ENCODE measurements around the gene SFMBT2.

The SFMBT2 gene

GRCh38 chr10:7410862-7411670, at the start of gene SFMBT2:
SFMBT2 (minus strand) TSS chr10:7411034; CDS start chr10:7381898, 29,136 bp downstream.
- no peak for DNase-seq

- no peak for DNase-seq
Observed at GRCh38 chr10:7460006-7460405, 49.2 kb upstream of the SFMBT2 start.

- no peak for DNase-seq
Observed at GRCh38 chr10:7458556-7458955, 47.7 kb upstream of the SFMBT2 start.

GRCh38 chr10:7457478-7458316, 46.9 kb upstream of the SFMBT2 start:
- DNase-seq = no peak

- DNase-seq = no peak
Observed at GRCh38 chr10:7449063-7449695, 38.3 kb upstream of the SFMBT2 start.

- DNase-seq = no peak
Observed at GRCh38 chr10:7445474-7446185, 34.8 kb upstream of the SFMBT2 start.

- no peak for DNase-seq
Observed at GRCh38 chr10:7444551-7445121, 33.8 kb upstream of the SFMBT2 start.

GRCh38 chr10:7443036-7443435, 32.2 kb upstream of the SFMBT2 start:
- no peak for DNase-seq

GRCh38 chr10:7441403-7442147, 30.7 kb upstream of the SFMBT2 start:
- no peak for DNase-seq

- DNase-seq = no peak
Observed at GRCh38 chr10:7439696-7440095, 28.9 kb upstream of the SFMBT2 start.

- DNase-seq = no peak
Observed at GRCh38 chr10:7438196-7438986, 27.6 kb upstream of the SFMBT2 start.

GRCh38 chr10:7436490-7437100, 25.8 kb upstream of the SFMBT2 start:
- DNase-seq = no peak

- no peak for DNase-seq
Observed at GRCh38 chr10:7435674-7436073, 24.8 kb upstream of the SFMBT2 start.

GRCh38 chr10:7434378-7434777, 23.5 kb upstream of the SFMBT2 start:
- no peak for DNase-seq

GRCh38 chr10:7433861-7434260, 23.0 kb upstream of the SFMBT2 start:
- DNase-seq = no peak

GRCh38 chr10:7432884-7433726, 22.3 kb upstream of the SFMBT2 start:
- no peak for DNase-seq

- DNase-seq = no peak
Observed at GRCh38 chr10:7428673-7429350, 18.0 kb upstream of the SFMBT2 start.

- no peak for DNase-seq
Observed at GRCh38 chr10:7426349-7426748, 15.5 kb upstream of the SFMBT2 start.

- no peak for DNase-seq
Observed at GRCh38 chr10:7425691-7426090, 14.9 kb upstream of the SFMBT2 start.

All from KG1 (cell line).